HepG2 (cell line): ENCODE results near the gene SLC4A5. TPM values are rescaled to one million over a fixed set of nuclear protein-coding genes. Genes with fewer than 3 reads are reported as not detected.

Source experiments
- ATF7-NPFF ChIP-seq: sonication (generic); formaldehyde crosslinking; IDR thresholded peaks from 2 replicates; pipeline ENCODE4 v1.8.1; 2023; ENCODE audit warnings: mild to moderate bottlenecking, low read depth, missing genetic modification reagents, moderate library complexity
- DPF2 ChIP-seq: sonication (generic); formaldehyde crosslinking; IDR thresholded peaks from 2 replicates; pipeline ENCODE4 v1.4.0; 2020; ENCODE audit warnings: mild to moderate bottlenecking, low read depth, missing genetic modification reagents, borderline replicate concordance
- HIVEP1 ChIP-seq: sonication (generic); formaldehyde crosslinking; IDR thresholded peaks from 2 replicates; pipeline ENCODE4 v1.4.0; 2020; ENCODE audit warnings: mild to moderate bottlenecking, missing genetic modification reagents
- HNRNPL ChIP-seq: fragments of 200-400 bp; formaldehyde crosslinking; IDR thresholded peaks from 2 replicates; pipeline ENCODE4 v1.6.1; 2017; ENCODE audit warnings: mild to moderate bottlenecking, low read depth, low read length
- IKZF1 ChIP-seq: fragments of 450-650 bp; IDR thresholded peaks from 2 replicates; pipeline ENCODE4 v1.7.1; 2016
- NCOA5 ChIP-seq: sonication (generic); formaldehyde crosslinking; IDR thresholded peaks from 2 replicates; pipeline ENCODE4 v1.4.0; 2020; ENCODE audit warnings: missing genetic modification reagents
- RARA ChIP-seq: IDR thresholded peaks from 2 replicates; pipeline ENCODE4 v1.6.1; 2016; ENCODE audit warnings: missing genetic modification reagents, missing compliant biosample characterization
- SIN3B ChIP-seq: fragments of 150-350 bp; IDR thresholded peaks from 2 replicates; pipeline ENCODE4 v1.6.1; 2014; ENCODE audit warnings: low read length
- SMYD3 ChIP-seq: sonication (generic); formaldehyde crosslinking; IDR thresholded peaks from 2 replicates; pipeline ENCODE4 v1.8.1; 2023; ENCODE audit warnings: mild to moderate bottlenecking, missing genetic modification reagents
- TBX2 ChIP-seq: sonication (generic); formaldehyde crosslinking; IDR thresholded peaks from 2 replicates; pipeline ENCODE4 v1.5.0; 2020; ENCODE audit warnings: missing genetic modification reagents, mild to moderate bottlenecking, borderline replicate concordance
- ZNF160 ChIP-seq: sonication (generic); formaldehyde crosslinking; IDR thresholded peaks from 2 replicates; pipeline ENCODE4 v1.8.0; 2022; ENCODE audit warnings: mild to moderate bottlenecking, inconsistent platforms, missing genetic modification reagents
- ZNF430 ChIP-seq: sonication (generic); formaldehyde crosslinking; IDR thresholded peaks from 2 replicates; pipeline ENCODE4 v1.9.0; 2021; ENCODE audit warnings: mild to moderate bottlenecking, missing genetic modification reagents
- ZNF431 ChIP-seq: sonication (generic); formaldehyde crosslinking; IDR thresholded peaks from 2 replicates; pipeline ENCODE4 v1.9.0; 2022; ENCODE audit warnings: missing genetic modification reagents, low read depth, mild to moderate bottlenecking, borderline replicate concordance
- ZSCAN29 ChIP-seq: sonication (generic); formaldehyde crosslinking; conservative IDR thresholded peaks from 2 replicates; pipeline ENCODE4 v1.4.0; 2020; ENCODE audit warnings: mild to moderate bottlenecking, missing genetic modification reagents
- polyA plus RNA-seq, 8 experiments: library from polyadenylated mRNA; depleted of rRNA in 3 of 8; stranded (reverse) in 7 of 8; unstranded in 1 of 8; fragments of >200 nt; fragmentation: Illumina TruSeq in 4 of 8; extraction: Trizol in 4 of 8; gene quantifications; 2 replicates each; pipeline versions ENCODE4 v1.2.1 to v1.2.3, GENCODE V29; 2011 to 2016; ENCODE audit warnings: low read depth in 4 of 8, missing spikeins in 1 of 8, mixed read lengths in 1 of 8; ENCODE audit not compliant: insufficient read depth in 1 of 8
- total RNA-seq, 5 experiments: library from RNA; depleted of rRNA; stranded (reverse); fragments of >200 nt; fragmentation: Illumina TruSeq; extraction: Trizol; gene quantifications; 2 replicates each; pipeline ENCODE4 v1.2.3, GENCODE V29; 2016; ENCODE audit warnings: low read depth in 1 of 5
- TF ChIP-seq, protein P1 (sequence below): sonication (generic); formaldehyde crosslinking; IDR thresholded peaks from 2 replicates; pipeline ENCODE4 v1.5.1; 2020; ENCODE audit warnings: mild to moderate bottlenecking, missing genetic modification reagents, borderline replicate concordance
- TF ChIP-seq, protein P2 (sequence below): sonication (generic); formaldehyde crosslinking; IDR thresholded peaks from 2 replicates; pipeline ENCODE4 v1.5.0; 2020; ENCODE audit warnings: missing genetic modification reagents
- TF ChIP-seq, protein P3 (sequence below): IDR thresholded peaks from 2 replicates; pipeline ENCODE4 v1.6.1; 2018; ENCODE audit warnings: missing genetic modification reagents
- TF ChIP-seq, protein P4 (sequence below): IDR thresholded peaks from 2 replicates; pipeline ENCODE4 v1.6.1; 2016; ENCODE audit warnings: control low read depth
- TF ChIP-seq, protein P5 (sequence below): sonication (generic); formaldehyde crosslinking; IDR thresholded peaks from 2 replicates; pipeline ENCODE4 v1.4.0; 2020; ENCODE audit warnings: missing genetic modification reagents, borderline replicate concordance

The SLC4A5 gene
- total and polyA plus RNA-seq, 2 of the 13 experiments (the other 11 are each of a cell fraction or from before 2014, with no cell fraction given): 0.50 TPM; not detected in 1

DNA sequence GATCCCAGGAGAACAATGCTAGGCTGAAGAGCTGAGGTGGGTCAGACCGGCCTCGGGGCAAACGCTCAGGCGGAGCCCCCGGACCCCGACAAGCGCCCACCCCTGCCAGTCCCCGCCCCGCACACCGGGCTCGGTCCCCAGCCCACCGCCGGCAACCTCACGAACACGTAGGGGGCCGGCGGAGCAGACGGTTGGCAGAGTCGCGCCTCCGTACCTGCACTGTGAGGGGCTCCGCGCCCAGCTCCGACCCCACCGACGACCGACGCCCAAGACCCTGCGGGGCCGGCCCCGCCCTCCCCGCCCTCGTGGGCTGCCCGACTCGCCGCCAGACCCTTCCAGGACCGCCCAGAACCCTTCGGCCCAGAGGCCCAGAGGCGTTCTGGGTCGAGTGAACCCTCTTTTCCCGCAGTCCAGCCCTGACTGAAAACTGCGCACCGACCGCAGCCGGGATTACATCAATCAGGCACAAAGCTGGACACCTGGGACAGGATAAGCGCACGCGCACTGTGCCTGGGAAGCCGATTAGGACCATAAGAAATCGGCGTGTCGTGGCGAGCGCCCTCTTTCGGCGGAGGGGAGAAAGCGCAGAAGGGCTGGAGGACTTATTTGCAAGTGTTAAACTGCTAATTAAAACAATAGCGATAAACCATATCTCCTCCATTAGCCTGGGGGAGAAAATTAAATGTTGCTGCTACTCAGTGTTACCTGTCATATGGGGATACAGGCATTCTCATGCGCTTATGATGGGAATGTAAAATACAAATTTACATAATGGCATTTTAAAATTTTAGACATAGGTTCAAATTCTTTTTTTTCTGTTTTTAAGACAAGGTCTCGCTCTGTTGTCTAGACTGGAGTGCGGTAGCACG, 48.6 kb upstream of the SLC4A5 start (continued):
- TF ChIP-seq, protein P1, sequence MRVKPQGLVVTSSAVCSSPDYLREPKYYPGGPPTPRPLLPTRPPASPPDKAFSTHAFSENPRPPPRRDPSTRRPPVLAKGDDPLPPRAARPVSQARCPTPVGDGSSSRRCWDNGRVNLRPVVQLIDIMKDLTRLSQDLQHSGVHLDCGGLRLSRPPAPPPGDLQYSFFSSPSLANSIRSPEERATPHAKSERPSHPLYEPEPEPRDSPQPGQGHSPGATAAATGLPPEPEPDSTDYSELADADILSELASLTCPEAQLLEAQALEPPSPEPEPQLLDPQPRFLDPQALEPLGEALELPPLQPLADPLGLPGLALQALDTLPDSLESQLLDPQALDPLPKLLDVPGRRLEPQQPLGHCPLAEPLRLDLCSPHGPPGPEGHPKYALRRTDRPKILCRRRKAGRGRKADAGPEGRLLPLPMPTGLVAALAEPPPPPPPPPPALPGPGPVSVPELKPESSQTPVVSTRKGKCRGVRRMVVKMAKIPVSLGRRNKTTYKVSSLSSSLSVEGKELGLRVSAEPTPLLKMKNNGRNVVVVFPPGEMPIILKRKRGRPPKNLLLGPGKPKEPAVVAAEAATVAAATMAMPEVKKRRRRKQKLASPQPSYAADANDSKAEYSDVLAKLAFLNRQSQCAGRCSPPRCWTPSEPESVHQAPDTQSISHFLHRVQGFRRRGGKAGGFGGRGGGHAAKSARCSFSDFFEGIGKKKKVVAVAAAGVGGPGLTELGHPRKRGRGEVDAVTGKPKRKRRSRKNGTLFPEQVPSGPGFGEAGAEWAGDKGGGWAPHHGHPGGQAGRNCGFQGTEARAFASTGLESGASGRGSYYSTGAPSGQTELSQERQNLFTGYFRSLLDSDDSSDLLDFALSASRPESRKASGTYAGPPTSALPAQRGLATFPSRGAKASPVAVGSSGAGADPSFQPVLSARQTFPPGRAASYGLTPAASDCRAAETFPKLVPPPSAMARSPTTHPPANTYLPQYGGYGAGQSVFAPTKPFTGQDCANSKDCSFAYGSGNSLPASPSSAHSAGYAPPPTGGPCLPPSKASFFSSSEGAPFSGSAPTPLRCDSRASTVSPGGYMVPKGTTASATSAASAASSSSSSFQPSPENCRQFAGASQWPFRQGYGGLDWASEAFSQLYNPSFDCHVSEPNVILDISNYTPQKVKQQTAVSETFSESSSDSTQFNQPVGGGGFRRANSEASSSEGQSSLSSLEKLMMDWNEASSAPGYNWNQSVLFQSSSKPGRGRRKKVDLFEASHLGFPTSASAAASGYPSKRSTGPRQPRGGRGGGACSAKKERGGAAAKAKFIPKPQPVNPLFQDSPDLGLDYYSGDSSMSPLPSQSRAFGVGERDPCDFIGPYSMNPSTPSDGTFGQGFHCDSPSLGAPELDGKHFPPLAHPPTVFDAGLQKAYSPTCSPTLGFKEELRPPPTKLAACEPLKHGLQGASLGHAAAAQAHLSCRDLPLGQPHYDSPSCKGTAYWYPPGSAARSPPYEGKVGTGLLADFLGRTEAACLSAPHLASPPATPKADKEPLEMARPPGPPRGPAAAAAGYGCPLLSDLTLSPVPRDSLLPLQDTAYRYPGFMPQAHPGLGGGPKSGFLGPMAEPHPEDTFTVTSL (CRISPR knock-in tag): no peak
- TF ChIP-seq SIN3B (peak; percentile 66; the same call in 1 of the 2 replicates), SMYD3 (peak; percentile 64; the same call in 1 of the 2 replicates), IKZF1 (no peak), HIVEP1 (CRISPR knock-in tag) (no peak), ZNF430 (no peak; the same call in 1 of the 2 replicates), NCOA5 (no peak), ZNF431 (CRISPR knock-in tag) (no peak), HNRNPL (no peak), RARA (CRISPR knock-in tag) (no peak), DPF2 (no peak), ZNF160 (CRISPR knock-in tag) (no peak), ATF7-NPFF (CRISPR knock-in tag) (peak; percentile 64; the same call in 1 of the 2 replicates), ZSCAN29 (CRISPR knock-in tag) (no peak), TBX2 (CRISPR knock-in tag) (peak; percentile 70)
- TF ChIP-seq, protein P2, sequence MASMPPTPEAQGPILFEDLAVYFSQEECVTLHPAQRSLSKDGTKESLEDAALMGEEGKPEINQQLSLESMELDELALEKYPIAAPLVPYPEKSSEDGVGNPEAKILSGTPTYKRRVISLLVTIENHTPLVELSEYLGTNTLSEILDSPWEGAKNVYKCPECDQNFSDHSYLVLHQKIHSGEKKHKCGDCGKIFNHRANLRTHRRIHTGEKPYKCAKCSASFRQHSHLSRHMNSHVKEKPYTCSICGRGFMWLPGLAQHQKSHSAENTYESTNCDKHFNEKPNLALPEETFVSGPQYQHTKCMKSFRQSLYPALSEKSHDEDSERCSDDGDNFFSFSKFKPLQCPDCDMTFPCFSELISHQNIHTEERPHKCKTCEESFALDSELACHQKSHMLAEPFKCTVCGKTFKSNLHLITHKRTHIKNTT: no peak
- TF ChIP-seq, protein P3, sequence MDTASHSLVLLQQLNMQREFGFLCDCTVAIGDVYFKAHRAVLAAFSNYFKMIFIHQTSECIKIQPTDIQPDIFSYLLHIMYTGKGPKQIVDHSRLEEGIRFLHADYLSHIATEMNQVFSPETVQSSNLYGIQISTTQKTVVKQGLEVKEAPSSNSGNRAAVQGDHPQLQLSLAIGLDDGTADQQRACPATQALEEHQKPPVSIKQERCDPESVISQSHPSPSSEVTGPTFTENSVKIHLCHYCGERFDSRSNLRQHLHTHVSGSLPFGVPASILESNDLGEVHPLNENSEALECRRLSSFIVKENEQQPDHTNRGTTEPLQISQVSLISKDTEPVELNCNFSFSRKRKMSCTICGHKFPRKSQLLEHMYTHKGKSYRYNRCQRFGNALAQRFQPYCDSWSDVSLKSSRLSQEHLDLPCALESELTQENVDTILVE (CRISPR knock-in tag): no peak; the same call in none of the 2 replicates
- TF ChIP-seq, protein P4, sequence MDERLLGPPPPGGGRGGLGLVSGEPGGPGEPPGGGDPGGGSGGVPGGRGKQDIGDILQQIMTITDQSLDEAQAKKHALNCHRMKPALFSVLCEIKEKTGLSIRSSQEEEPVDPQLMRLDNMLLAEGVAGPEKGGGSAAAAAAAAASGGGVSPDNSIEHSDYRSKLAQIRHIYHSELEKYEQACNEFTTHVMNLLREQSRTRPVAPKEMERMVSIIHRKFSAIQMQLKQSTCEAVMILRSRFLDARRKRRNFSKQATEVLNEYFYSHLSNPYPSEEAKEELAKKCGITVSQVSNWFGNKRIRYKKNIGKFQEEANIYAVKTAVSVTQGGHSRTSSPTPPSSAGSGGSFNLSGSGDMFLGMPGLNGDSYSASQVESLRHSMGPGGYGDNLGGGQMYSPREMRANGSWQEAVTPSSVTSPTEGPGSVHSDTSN: no peak
- TF ChIP-seq, protein P5, sequence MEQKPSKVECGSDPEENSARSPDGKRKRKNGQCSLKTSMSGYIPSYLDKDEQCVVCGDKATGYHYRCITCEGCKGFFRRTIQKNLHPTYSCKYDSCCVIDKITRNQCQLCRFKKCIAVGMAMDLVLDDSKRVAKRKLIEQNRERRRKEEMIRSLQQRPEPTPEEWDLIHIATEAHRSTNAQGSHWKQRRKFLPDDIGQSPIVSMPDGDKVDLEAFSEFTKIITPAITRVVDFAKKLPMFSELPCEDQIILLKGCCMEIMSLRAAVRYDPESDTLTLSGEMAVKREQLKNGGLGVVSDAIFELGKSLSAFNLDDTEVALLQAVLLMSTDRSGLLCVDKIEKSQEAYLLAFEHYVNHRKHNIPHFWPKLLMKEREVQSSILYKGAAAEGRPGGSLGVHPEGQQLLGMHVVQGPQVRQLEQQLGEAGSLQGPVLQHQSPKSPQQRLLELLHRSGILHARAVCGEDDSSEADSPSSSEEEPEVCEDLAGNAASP (CRISPR knock-in tag): peak; percentile 71; the same call in 1 of the 2 replicates
